Mucosa of rectum (tissue), 2 donors: ENCODE results near the gene MFSD11.
"Not testable (repeated sequence)": the region's sequence is repeated elsewhere in the genome, so short reads cannot be mapped to it uniquely, and the experiment has no call there.

ENCODE experiments used
- H3K27ac ChIP-seq, 2 donors: one replicate each; pipeline ENCODE4 v1.7.0; 2013; ENCODE audit warnings: inconsistent platforms in 2 of 2, low read depth in 2 of 2, low read length in 2 of 2
- H3K27me3 ChIP-seq, 2 donors: one replicate each; pipeline ENCODE4 v1.7.0; 2013; ENCODE audit warnings: low read length in 2 of 2; ENCODE audit not compliant: control insufficient read depth in 2 of 2, insufficient read depth in 2 of 2
- H3K36me3 ChIP-seq, 2 donors: one replicate each; pipeline ENCODE4 v1.7.0; 2013; ENCODE audit warnings: low read length in 2 of 2; ENCODE audit not compliant: control insufficient read depth in 2 of 2, insufficient read depth in 2 of 2
- H3K4me1 ChIP-seq, 2 donors: one replicate each; pipeline ENCODE4 v1.7.0; 2013; ENCODE audit warnings: low read length in 2 of 2, mild to moderate bottlenecking in 1 of 2; ENCODE audit not compliant: control insufficient read depth in 2 of 2, insufficient read depth in 2 of 2
- H3K4me3 ChIP-seq, 2 donors: one replicate each; pipeline ENCODE4 v1.7.0; 2013; ENCODE audit warnings: low read length in 2 of 2
- H3K9ac ChIP-seq, 2 donors: one replicate each; pipeline ENCODE4 v1.7.0; 2013; ENCODE audit warnings: low read length in 2 of 2, low read depth in 1 of 2, mild to moderate bottlenecking in 1 of 2
- H3K9me3 ChIP-seq, 2 donors: one replicate each; pipeline ENCODE4 v1.7.0; 2013; ENCODE audit warnings: low read length in 2 of 2; ENCODE audit not compliant: control insufficient read depth in 2 of 2
- donor health status: healthy.
- donor health status: Normal muscosa, but diverticular disease.

The MFSD11 gene

GRCh38 chr17:76736349-76737081 is 1.4 kb upstream of the MFSD11 start:
- peaks cover 36 to 37% of the 10 kb centered on the region in 2 donors for H3K36me3 ChIP-seq
- peaks cover 28 to 35% of the 10 kb centered on the region in 2 donors for H3K4me1 ChIP-seq
- peak overlapping the region; percentile 98 to 100 for H3K27ac ChIP-seq
- peak overlapping the region; percentile 98 to 100 for H3K9ac ChIP-seq
- H3K4me3 ChIP-seq = peak overlapping the region; percentile 89 to 97
- H3K9me3 ChIP-seq = no peaks in the 10 kb centered on the region
- H3K27me3 ChIP-seq = no peaks in the 10 kb centered on the region

GRCh38 chr17:76737082-76737675 is 740 bp upstream of the MFSD11 start, which contains the start of gene SRSF2:
TSS of gene SRSF2 (minus strand) at chr17:76737331. CDS start at chr17:76737160, 171 bp downstream.
- Histone ChIP-seq H3K4me3 (peak within 1 kb of the TSS; percentile 89 to 97), H3K27ac (peak within 1 kb of the TSS; percentile 100), H3K36me3 (peaks cover 37 to 39% of the 10 kb centered on the region in 2 donors), H3K27me3 (no peaks in the 10 kb centered on the region), H3K4me1 (peaks cover 28 to 35% of the 10 kb centered on the region in 2 donors), H3K9ac (peak within 1 kb of the TSS; percentile 98 to 100), H3K9me3 (no peaks in the 10 kb centered on the region)

GRCh38 chr17:76738468-76738850 is 540 bp downstream of the MFSD11 start:
- peak overlapping the region; percentile 77 to 90 for H3K9ac ChIP-seq
- no peaks in the 10 kb centered on the region for H3K27me3 ChIP-seq
- H3K27ac ChIP-seq = peak overlapping the region; percentile 100
- no peaks in the 10 kb centered on the region for H3K9me3 ChIP-seq
- peaks cover 26 to 33% of the 10 kb centered on the region in 2 donors for H3K4me1 ChIP-seq
- H3K36me3 ChIP-seq = peaks cover 30 to 31% of the 10 kb centered on the region in 2 donors
- peak overlapping the region; percentile 81 to 88 for H3K4me3 ChIP-seq

GRCh38 chr17:76739568-76740115 is 1.7 kb downstream of the MFSD11 start:
- H3K9me3 ChIP-seq, H3K4me3 ChIP-seq, H3K9ac ChIP-seq, H3K27me3 ChIP-seq, H3K27ac ChIP-seq: not testable (repeated sequence)
- peaks cover 22 to 33% of the 10 kb centered on the region in 2 donors for H3K36me3 ChIP-seq
- H3K4me1 ChIP-seq = peaks cover 17 to 25% of the 10 kb centered on the region in 2 donors

GRCh38 chr17:76740329-76741118 is 2.6 kb downstream of the MFSD11 start:
- no peak overlapping the region for H3K4me3 ChIP-seq
- peaks cover 9 to 16% of the 10 kb centered on the region in 2 donors for H3K4me1 ChIP-seq
- no peak overlapping the region for H3K9ac ChIP-seq
- peaks cover 24 to 35% of the 10 kb centered on the region in 2 donors for H3K36me3 ChIP-seq
- no peak overlapping the region for H3K27ac ChIP-seq
- H3K9me3 ChIP-seq = no peaks in the 10 kb centered on the region
- no peaks in the 10 kb centered on the region for H3K27me3 ChIP-seq

GRCh38 chr17:76742958-76743357 is 5.0 kb downstream of the MFSD11 start:
- Histone ChIP-seq H3K9me3 (no peaks in the 10 kb centered on the region), H3K4me3 (no peak overlapping the region), H3K4me1 (peaks cover 7 to 11% of the 10 kb centered on the region in 2 donors), H3K9ac (no peak overlapping the region), H3K36me3 (peaks cover 22 to 33% of the 10 kb centered on the region in 2 donors), H3K27ac (no peak overlapping the region), H3K27me3 (no peaks in the 10 kb centered on the region)

- H3K4me1 ChIP-seq = no peaks in the 10 kb centered on the region
- H3K4me3 ChIP-seq = no peak overlapping the region
- H3K27ac ChIP-seq = no peak overlapping the region
- no peaks in the 10 kb centered on the region for H3K9me3 ChIP-seq
- H3K27me3 ChIP-seq = no peaks in the 10 kb centered on the region
- H3K9ac ChIP-seq = no peak overlapping the region
- H3K36me3 ChIP-seq = peaks cover 22 to 33% of the 10 kb centered on the region in 2 donors
Measured at GRCh38 chr17:76744747-76745146, 6.8 kb downstream of the MFSD11 start.

- H3K27ac ChIP-seq, H3K4me1 ChIP-seq, H3K4me3 ChIP-seq, H3K9ac ChIP-seq, H3K27me3 ChIP-seq, H3K9me3 ChIP-seq: not testable (repeated sequence)
- peaks cover 22 to 33% of the 10 kb centered on the region in 2 donors for H3K36me3 ChIP-seq
Measured at GRCh38 chr17:76745785-76746184, 7.9 kb downstream of the MFSD11 start.

GRCh38 chr17:76747716-76748363 is 9.9 kb downstream of the MFSD11 start:
- no peaks in the 10 kb centered on the region for H3K4me1 ChIP-seq
- no peaks in the 10 kb centered on the region for H3K27me3 ChIP-seq
- H3K27ac ChIP-seq = no peak overlapping the region
- no peaks in the 10 kb centered on the region for H3K9me3 ChIP-seq
- no peak overlapping the region for H3K9ac ChIP-seq
- no peak overlapping the region for H3K4me3 ChIP-seq
- peaks cover 17 to 23% of the 10 kb centered on the region in 2 donors for H3K36me3 ChIP-seq
